ENCODE results near the gene TMEM270.
"Not testable (repeated sequence)": the region's sequence is repeated elsewhere in the genome, so short reads cannot be mapped to it uniquely, and the experiment has no call there.

TMEM270 gene, protein sequence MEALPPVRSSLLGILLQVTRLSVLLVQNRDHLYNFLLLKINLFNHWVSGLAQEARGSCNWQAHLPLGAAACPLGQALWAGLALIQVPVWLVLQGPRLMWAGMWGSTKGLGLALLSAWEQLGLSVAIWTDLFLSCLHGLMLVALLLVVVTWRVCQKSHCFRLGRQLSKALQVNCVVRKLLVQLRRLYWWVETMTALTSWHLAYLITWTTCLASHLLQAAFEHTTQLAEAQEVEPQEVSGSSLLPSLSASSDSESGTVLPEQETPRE

GRCh38 chr7:73860859-73861258 lies at the start of gene TMEM270:
TSS of gene TMEM270 (plus strand) at chr7:73861159. CDS start at chr7:73861195, 36 bp downstream.
- no peak for DNase-seq

- peak; percentile 79 for DNase-seq
Measured at GRCh38 chr7:73811760-73812168, 49.2 kb upstream of the TMEM270 start.

DNA sequence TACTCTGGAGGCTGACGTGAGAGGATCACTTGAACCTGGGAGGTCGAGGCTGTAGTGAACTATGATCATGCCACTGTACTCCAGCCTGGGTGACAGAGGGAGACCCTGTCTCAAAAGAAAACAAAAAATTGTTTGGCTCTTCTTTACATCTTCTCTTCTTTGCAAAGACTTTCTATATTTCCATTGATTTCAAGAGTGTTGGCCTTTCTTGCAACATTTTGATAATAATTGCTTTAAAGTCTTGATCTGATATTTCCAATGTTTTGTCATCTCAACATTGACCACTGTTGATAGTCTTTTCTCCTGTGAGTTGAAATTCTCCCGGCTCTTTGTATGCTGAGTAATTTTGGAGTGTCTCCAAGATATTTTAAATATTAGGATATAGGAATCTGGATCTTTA lies 48.0 kb upstream of the TMEM270 start:
- no peak for DNase-seq

DNA sequence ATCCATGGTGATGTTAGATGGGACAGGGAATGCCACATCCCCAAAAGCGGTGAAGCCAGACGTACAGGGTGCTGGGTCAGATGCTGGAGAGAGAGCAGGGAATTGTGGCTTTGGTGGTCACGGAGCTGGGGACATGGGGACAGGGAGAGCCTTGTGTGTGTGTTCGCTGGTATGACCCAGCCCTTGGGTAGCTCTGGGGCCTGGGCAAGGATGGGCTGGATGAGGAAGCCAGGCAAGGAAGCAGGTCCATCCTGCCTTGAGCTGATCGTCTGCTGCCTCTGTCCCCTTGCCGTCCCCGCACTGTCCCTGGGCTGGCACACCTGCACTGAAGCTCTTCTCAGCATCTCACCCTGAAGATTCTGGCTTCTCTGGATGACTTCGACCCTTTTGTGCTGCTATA lies 45.5 kb upstream of the TMEM270 start:
- no peak for DNase-seq

- DNase-seq = no peak
Measured at GRCh38 chr7:73817121-73817520, 43.8 kb upstream of the TMEM270 start.

- DNase-seq = no peak
Measured at GRCh38 chr7:73820013-73820412, 40.9 kb upstream of the TMEM270 start.

DNA sequence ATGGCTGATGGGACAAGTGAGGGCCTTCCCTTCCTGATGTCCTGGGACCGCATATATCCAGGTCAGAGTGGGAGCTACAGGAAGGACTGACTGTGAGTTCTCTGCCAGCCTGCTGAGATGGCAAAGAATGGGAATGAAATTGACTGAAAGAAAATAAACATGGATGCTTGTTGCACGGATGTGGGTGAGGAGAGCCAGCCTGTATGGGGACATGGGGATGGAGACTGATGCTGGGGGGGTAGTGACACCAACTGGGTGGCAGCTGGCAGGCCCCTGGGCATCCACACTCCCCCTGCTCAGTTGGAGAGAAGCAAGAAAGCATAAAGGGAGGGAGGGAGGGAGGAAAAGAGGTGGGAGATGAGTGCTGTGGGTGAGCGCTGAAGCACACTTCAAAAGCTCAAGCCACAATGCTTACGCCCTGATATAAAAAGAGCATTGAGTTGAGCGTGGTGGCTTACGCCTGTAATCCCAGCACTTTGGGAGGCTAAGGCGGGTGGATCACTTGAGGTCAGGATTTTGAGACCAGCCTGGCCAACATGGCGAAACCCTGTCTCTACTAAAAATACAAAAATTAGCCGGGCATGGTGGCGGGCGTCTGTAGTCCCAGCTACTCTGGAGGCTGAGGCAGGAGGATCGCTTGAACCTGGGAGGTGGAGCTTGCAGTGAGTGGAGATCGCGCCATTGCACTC lies 39.2 kb upstream of the TMEM270 start:
- DNase-seq = not testable (repeated sequence)

DNA sequence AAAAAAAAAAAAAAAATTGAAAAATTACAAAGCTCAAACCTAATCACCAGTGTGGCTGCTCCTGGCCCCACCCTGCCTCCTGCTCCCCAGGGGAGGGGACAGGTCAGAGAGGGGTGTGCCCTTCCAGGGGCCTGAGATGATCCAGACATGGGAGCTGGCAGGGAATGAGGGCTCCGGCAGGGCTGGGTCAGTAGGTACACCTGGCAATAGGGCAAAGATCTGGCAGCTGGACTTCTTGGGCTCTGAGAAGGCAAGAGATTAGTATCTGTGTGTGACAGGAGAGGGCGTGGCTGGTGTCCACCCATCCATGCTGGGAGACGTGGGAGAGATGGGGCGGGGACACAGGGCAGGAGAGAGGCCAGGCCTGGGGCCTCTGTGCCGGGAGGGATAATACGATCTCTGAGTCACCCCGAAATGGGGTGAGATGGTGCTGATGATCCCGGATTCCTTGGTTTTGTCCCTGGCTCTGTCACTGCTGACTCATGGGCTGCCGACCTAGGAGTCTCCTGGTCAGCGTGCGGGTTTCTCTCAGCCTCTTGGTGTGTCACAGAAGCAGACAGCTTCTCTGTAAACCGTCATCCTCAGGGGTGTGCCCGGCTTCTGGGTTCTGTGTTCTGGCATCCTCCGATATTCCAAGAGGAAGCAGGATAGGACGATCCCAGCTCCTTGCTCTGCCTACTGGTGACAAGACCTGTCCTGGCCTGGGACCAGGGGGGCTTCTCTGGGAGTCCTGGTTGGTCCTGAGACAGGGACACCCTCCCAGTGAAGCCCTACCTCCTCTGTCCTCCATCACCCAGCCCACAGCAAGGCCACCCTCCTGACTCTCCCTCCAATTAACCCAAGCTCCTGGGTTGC lies 38.4 kb upstream of the TMEM270 start:
- DNase-seq = no peak

- no peak for DNase-seq
Measured at GRCh38 chr7:73823257-73823656, 37.7 kb upstream of the TMEM270 start.

GRCh38 chr7:73823873-73824592 lies 36.9 kb upstream of the TMEM270 start:
- DNase-seq = no peak

GRCh38 chr7:73824986-73825385 lies 36.0 kb upstream of the TMEM270 start:
- DNase-seq = no peak

DNA sequence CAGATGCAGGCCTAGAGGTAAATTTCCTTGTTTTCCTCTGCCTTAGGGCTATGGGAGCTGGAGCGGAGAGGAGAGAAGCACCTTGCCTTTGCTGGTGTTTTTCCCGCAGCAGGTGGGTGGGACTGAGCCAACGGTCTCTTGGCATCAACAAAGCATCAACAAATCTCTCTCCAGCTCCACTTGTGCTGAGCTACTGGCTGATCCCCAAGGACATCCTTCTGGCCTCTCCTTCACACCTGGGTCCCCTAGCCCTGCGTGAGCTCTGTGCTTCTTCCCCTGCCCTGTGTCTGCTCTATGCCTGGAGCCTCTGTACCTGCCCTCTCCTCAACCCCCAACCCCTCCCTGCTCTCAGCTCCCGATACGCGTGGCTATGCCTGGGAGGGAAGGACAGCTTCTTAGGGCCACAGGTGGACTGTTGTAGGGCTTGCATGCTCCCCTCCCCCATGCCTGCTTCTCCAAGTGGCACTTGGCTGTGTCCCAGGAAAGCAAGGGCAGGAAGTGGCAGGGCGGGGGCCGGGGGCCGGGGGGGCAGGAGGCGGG lies 33.3 kb upstream of the TMEM270 start:
- DNase-seq = no peak

- DNase-seq = no peak
Measured at GRCh38 chr7:73828107-73828803, 32.7 kb upstream of the TMEM270 start.

DNA sequence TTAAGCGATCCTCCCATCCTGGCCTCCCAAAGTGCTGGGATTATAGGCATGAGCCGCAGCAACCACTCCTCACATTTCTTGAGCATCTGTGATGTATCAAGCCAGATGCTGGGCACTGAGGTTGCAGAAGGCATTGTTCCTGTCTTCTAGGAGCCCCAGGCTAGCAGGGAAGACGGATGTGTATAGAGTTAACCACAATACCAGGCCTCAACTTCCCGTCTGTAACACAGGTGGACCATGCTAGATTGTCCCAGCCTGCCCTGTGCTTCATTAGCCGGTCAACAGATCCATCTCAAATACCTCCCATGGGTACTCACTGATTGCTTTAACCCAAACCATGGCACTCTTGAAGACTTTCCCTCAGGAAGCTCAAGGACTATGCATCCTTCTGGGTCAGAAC lies 32.0 kb upstream of the TMEM270 start:
- no peak for DNase-seq

DNA sequence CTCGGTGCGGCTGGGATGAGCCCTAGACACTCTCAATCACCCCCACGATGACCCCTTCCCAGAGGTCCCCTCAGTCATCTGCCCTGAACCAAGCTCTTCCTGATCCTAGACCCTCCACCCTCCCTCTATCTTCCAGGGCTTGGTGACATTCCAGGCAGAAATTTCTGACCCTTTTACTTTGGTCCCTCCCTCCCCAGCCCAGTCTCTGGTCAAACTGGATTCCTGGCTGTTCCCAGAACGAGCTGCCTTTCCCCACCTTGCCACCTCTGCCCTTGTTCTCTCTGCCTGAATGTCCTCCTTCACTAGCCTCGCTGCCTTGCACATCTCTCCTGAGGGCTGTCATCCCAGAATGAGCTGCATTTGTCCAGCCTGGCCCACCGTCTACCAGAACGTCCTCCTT lies 31.5 kb upstream of the TMEM270 start:
- no peak for DNase-seq

GRCh38 chr7:73829921-73830680 lies 30.9 kb upstream of the TMEM270 start:
- no peak for DNase-seq

DNA sequence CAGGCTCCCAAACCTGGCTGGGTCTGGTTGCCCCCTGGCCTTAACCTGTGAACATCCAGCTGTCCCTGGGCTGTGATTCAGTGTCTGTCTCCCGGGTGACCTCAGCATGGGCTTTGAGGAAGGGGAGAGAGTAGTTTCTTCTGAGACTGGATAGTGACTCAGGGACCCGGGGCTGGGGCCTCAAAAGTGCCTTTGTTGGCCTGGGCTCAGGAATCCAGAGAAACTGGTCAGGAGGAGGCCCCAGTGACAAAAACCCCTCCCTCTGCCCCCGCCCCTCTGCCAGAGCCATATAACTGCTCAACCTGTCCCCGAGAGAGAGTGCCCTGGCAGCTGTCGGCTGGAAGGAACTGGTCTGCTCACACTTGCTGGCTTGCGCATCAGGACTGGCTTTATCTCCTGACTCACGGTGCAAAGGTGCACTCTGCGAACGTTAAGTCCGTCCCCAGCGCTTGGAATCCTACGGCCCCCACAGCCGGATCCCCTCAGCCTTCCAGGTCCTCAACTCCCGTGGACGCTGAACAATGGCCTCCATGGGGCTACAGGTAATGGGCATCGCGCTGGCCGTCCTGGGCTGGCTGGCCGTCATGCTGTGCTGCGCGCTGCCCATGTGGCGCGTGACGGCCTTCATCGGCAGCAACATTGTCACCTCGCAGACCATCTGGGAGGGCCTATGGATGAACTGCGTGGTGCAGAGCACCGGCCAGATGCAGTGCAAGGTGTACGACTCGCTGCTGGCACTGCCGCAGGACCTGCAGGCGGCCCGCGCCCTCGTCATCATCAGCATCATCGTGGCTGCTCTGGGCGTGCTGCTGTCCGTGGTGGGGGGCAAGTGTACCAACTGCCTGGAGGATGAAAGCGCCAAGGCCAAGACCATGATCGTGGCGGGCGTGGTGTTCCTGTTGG lies 30.0 kb upstream of the TMEM270 start, which contains the start of gene CLDN4:
CLDN4 (plus strand) TSS at position 316 of the 903 bp plus-strand sequence; CDS start at position 522, 206 bp downstream.
- no peak for DNase-seq

DNA sequence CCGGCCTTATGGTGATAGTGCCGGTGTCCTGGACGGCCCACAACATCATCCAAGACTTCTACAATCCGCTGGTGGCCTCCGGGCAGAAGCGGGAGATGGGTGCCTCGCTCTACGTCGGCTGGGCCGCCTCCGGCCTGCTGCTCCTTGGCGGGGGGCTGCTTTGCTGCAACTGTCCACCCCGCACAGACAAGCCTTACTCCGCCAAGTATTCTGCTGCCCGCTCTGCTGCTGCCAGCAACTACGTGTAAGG lies 29.4 kb upstream of the TMEM270 start:
- no peak for DNase-seq

DNA sequence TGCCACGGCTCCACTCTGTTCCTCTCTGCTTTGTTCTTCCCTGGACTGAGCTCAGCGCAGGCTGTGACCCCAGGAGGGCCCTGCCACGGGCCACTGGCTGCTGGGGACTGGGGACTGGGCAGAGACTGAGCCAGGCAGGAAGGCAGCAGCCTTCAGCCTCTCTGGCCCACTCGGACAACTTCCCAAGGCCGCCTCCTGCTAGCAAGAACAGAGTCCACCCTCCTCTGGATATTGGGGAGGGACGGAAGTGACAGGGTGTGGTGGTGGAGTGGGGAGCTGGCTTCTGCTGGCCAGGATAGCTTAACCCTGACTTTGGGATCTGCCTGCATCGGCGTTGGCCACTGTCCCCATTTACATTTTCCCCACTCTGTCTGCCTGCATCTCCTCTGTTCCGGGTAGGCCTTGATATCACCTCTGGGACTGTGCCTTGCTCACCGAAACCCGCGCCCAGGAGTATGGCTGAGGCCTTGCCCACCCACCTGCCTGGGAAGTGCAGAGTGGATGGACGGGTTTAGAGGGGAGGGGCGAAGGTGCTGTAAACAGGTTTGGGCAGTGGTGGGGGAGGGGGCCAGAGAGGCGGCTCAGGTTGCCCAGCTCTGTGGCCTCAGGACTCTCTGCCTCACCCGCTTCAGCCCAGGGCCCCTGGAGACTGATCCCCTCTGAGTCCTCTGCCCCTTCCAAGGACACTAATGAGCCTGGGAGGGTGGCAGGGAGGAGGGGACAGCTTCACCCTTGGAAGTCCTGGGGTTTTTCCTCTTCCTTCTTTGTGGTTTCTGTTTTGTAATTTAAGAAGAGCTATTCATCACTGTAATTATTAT lies 28.9 kb upstream of the TMEM270 start:
- DNase-seq = no peak

Data from stimulated activated CD8-positive, alpha-beta memory T cell treated with anti-CD3 and anti-CD28 coated beads, Interleukin-4, amount 100 ng/mL, for 48 hours (primary cell).